Fibroblast of lung (primary cell): ENCODE data around the gene PRDX5. TPM values are rescaled to one million over a fixed set of nuclear protein-coding genes. Genes with fewer than 3 reads are reported as not detected.
A peak's percentile ranks its signal among the peaks of the same experiment; 100 is the strongest.
"Not testable (repeated sequence)": the region's sequence is repeated elsewhere in the genome, so short reads cannot be mapped to it uniquely, and the experiment has no call there.

Experiments used
- DNase-seq, 2 donors: peaks; one replicate each; pipeline versions ENCODE4 v3.0.0 to v3.0.0-alpha.2; 2010; ENCODE audit warnings: low read depth in 2 of 2
- H2AFZ ChIP-seq: 2 replicates; pipeline ENCODE4 v1.5.1; 2012; ENCODE audit warnings: low read length, control low read depth, inconsistent platforms
- H3K27ac ChIP-seq: 2 replicates; pipeline ENCODE4 v1.5.1; 2011; ENCODE audit warnings: low read length, control low read depth; ENCODE audit not compliant: insufficient read depth
- H3K27me3 ChIP-seq: 2 replicates; pipeline ENCODE4 v1.5.1; 2011; ENCODE audit warnings: mild to moderate bottlenecking, low read length; ENCODE audit not compliant: control insufficient read depth, insufficient read depth
- H3K36me3 ChIP-seq: 2 replicates; pipeline ENCODE4 v1.5.1; 2011; ENCODE audit warnings: low read length; ENCODE audit not compliant: control insufficient read depth, insufficient read depth
- H3K4me1 ChIP-seq: 2 replicates; pipeline ENCODE4 v1.5.1; 2011; ENCODE audit warnings: low read length; ENCODE audit not compliant: control insufficient read depth, insufficient read depth; ENCODE audit errors: extremely low read depth
- H3K4me2 ChIP-seq: 2 replicates; pipeline ENCODE4 v1.5.1; 2011; ENCODE audit warnings: low read length, control low read depth; ENCODE audit not compliant: insufficient read depth; ENCODE audit errors: extremely low read depth
- H3K4me3 ChIP-seq, 4 experiments: fragments of 200-600 bp in 1 of 4; sonication (generic) in 1 of 4; replicated peaks in 1 of 4; 2 replicates each; pipeline ENCODE4 v1.5.1; 2011 to 2016; ENCODE audit warnings: low read length in 4 of 4, low read depth in 3 of 4, mild to moderate bottlenecking in 3 of 4, control low read depth in 2 of 4, inconsistent platforms in 1 of 4, mixed read lengths in 1 of 4; ENCODE audit not compliant: insufficient read depth in 1 of 4; ENCODE audit errors: control extremely low read depth in 1 of 4
- H3K79me2 ChIP-seq: 2 replicates; pipeline ENCODE4 v1.5.1; 2012; ENCODE audit warnings: mild to moderate bottlenecking, low read length, inconsistent platforms; ENCODE audit not compliant: control insufficient read depth, insufficient read depth
- H3K9ac ChIP-seq: 2 replicates; pipeline ENCODE4 v1.5.1; 2011; ENCODE audit warnings: mild to moderate bottlenecking, low read length, control low read depth; ENCODE audit not compliant: insufficient read depth
- H3K9me3 ChIP-seq: 2 replicates; pipeline ENCODE4 v1.5.1; 2012; ENCODE audit warnings: low read depth, low read length; ENCODE audit not compliant: control insufficient read depth, insufficient read depth
- H4K20me1 ChIP-seq: 2 replicates; pipeline ENCODE4 v1.5.1; 2011; ENCODE audit warnings: low read length; ENCODE audit not compliant: control insufficient read depth, insufficient read depth; ENCODE audit errors: extremely low read depth
- CTCF ChIP-seq, 2 donors: IDR thresholded peaks in 1 of 2; conservative IDR thresholded peaks in 1 of 2; 1 replicate in 1 of 2; 2 replicates in 1 of 2; pipeline ENCODE4 v1.5.1; 2011 to 2012; ENCODE audit warnings: low read length in 2 of 2, control low read depth in 1 of 2, inconsistent platforms in 1 of 2, low read depth in 1 of 2, mild to moderate bottlenecking in 1 of 2
- EZH2 ChIP-seq: IDR thresholded peaks from 2 replicates; pipeline ENCODE4 v1.5.1; 2012; ENCODE audit warnings: low read length, control low read depth, mild to moderate bottlenecking; ENCODE audit errors: missing control alignments
- polyA plus RNA-seq, 2 donors: library from polyadenylated mRNA; depleted of rRNA in 1 of 2; stranded (reverse) in 1 of 2; unstranded in 1 of 2; fragments of >200 nt; gene quantifications; 2 replicates each; pipeline ENCODE4 v1.2.1, GENCODE V29; 2011 to 2012; ENCODE audit warnings: missing spikeins in 1 of 2
- total RNA-seq: library from RNA; depleted of rRNA; stranded (reverse); fragments of >200 nt; gene quantifications from 2 replicates; pipeline ENCODE4 v1.2.1, GENCODE V29; 2014

Gene PRDX5
- total and polyA plus RNA-seq, 2 donors (not counting 1 experiment from before 2014, with no cell fraction given), result 319 to 431 TPM

GRCh38 chr11:64314805-64315561 lies 2.9 kb upstream of the PRDX5 start:
- Histone ChIP-seq H3K79me2 (peaks cover 13% of the 10 kb centered on the region), H4K20me1 (no peaks in the 10 kb centered on the region)

DNA sequence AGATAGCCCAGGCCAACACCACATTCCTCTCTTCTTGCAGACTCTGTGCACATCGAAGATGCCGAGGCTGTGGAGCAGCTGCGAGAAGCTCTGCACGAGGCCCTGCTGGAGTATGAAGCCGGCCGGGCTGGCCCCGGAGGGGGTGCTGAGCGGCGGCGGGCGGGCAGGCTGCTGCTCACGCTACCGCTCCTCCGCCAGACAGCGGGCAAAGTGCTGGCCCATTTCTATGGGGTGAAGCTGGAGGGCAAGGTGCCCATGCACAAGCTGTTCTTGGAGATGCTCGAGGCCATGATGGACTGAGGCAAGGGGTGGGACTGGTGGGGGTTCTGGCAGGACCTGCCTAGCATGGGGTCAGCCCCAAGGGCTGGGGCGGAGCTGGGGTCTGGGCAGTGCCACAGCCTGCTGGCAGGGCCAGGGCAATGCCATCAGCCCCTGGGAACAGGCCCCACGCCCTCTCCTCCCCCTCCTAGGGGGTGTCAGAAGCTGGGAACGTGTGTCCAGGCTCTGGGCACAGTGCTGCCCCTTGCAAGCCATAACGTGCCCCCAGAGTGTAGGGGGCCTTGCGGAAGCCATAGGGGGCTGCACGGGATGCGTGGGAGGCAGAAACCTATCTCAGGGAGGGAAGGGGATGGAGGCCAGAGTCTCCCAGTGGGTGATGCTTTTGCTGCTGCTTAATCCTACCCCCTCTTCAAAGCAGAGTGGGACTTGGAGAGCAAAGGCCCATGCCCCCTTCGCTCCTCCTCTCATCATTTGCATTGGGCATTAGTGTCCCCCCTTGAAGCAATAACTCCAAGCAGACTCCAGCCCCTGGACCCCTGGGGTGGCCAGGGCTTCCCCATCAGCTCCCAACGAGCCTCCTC lies 2.0 kb upstream of the PRDX5 start:
- H3K79me2 ChIP-seq, result peaks cover 13% of the 10 kb centered on the region
- not testable (repeated sequence) for H3K27ac ChIP-seq, H3K9ac ChIP-seq, DNase-seq, H3K4me2 ChIP-seq, H3K9me3 ChIP-seq, H3K27me3 ChIP-seq, H2AFZ ChIP-seq, H4K20me1 ChIP-seq, H3K4me1 ChIP-seq
- peaks cover 11% of the 10 kb centered on the region for H3K36me3 ChIP-seq
- H3K4me3 ChIP-seq, result peak overlapping the region in 1 of 4 experiments; percentile 76

More at GRCh38 chr11:64314805-64315561, 2.9 kb upstream of the PRDX5 start:
- Histone ChIP-seq H2AFZ (no peak overlapping the region), H3K4me3 (no peak overlapping the region), H3K4me1 (no peaks in the 10 kb centered on the region), H3K9ac (no peak overlapping the region), H3K27me3 (no peaks in the 10 kb centered on the region), H3K27ac (no peak overlapping the region), H3K9me3 (no peaks in the 10 kb centered on the region), H3K4me2 (no peak overlapping the region), H3K36me3 (peaks cover 11% of the 10 kb centered on the region)
- DNase-seq, result no peak
- no peak for TF ChIP-seq EZH2
- no peak for TF ChIP-seq CTCF (conservative IDR thresholded peaks at IDR 0.05 in 1 of 2, IDR thresholded peaks at IDR 0.05 in 1 of 2; ENCODE audit: low read depth in 1 of 2, low read length in 2 of 2)

GRCh38 chr11:64316672-64317324 lies 1.1 kb upstream of the PRDX5 start:
- Histone ChIP-seq H3K9me3 (no peaks in the 10 kb centered on the region), H3K27ac (peak overlapping the region; percentile 97), H3K9ac (peak overlapping the region; percentile 92), H3K36me3 (peaks cover 11% of the 10 kb centered on the region), H2AFZ (no peak overlapping the region), H3K4me3 (peak overlapping the region; percentile 73 to 97 (median 76)), H4K20me1 (no peaks in the 10 kb centered on the region), H3K4me1 (no peaks in the 10 kb centered on the region), H3K79me2 (peaks cover 13% of the 10 kb centered on the region), H3K4me2 (peak overlapping the region; percentile 44), H3K27me3 (no peaks in the 10 kb centered on the region)
- no peak for DNase-seq
- no peak for TF ChIP-seq EZH2
- TF ChIP-seq CTCF (conservative IDR thresholded peaks at IDR 0.05 in 1 of 2, IDR thresholded peaks at IDR 0.05 in 1 of 2; ENCODE audit: low read depth in 1 of 2, low read length in 2 of 2), result no peak
